Spleen (tissue), 11 donors: ENCODE results near the gene DNHD1. TPM values are rescaled to one million over a fixed set of nuclear protein-coding genes. Genes with fewer than 3 reads are reported as not detected.

Source experiments
- DNase-seq: peaks from one replicate; pipeline ENCODE4 v3.0.0-alpha.2; 2020
- H3K27ac ChIP-seq, 8 donors: fragments of 200-600 bp; sonication (generic) in 7 of 8; 1 replicate in 4 of 8; 2 replicates in 4 of 8; pipeline versions ENCODE4 v1.5.0 to v1.8.0; 2016 to 2021; ENCODE audit warnings: inconsistent platforms in 4 of 8, mild to moderate bottlenecking in 4 of 8, moderate library complexity in 1 of 8
- H3K27me3 ChIP-seq, 7 donors: fragments of 200-600 bp; sonication (generic) in 6 of 7; replicated peaks in 1 of 7; 1 replicate in 4 of 7; 2 replicates in 3 of 7; pipeline versions ENCODE4 v1.5.0 to v1.8.0; 2016 to 2021; ENCODE audit warnings: inconsistent platforms in 3 of 7, mild to moderate bottlenecking in 1 of 7
- H3K36me3 ChIP-seq, 6 donors: fragments of 200-600 bp; sonication (generic) in 5 of 6; 1 replicate in 4 of 6; 2 replicates in 2 of 6; pipeline versions ENCODE4 v1.5.0 to v1.8.0; 2016 to 2021; ENCODE audit warnings: inconsistent platforms in 2 of 6
- H3K4me1 ChIP-seq, 6 donors: fragments of 200-600 bp; sonication (generic) in 5 of 6; 1 replicate in 3 of 6; 2 replicates in 3 of 6; pipeline versions ENCODE4 v1.5.0 to v1.8.0; 2016 to 2021; ENCODE audit warnings: inconsistent platforms in 3 of 6
- H3K4me3 ChIP-seq, 8 donors: fragments of 200-600 bp; sonication (generic) in 7 of 8; 1 replicate in 4 of 8; 2 replicates in 4 of 8; pipeline versions ENCODE4 v1.5.0 to v1.8.0; 2016 to 2021; ENCODE audit warnings: inconsistent platforms in 4 of 8, mild to moderate bottlenecking in 4 of 8, moderate library complexity in 2 of 8
- H3K9me3 ChIP-seq, 8 donors: fragments of 200-600 bp; sonication (generic) in 7 of 8; 1 replicate in 4 of 8; 2 replicates in 4 of 8; pipeline versions ENCODE4 v1.5.0 to v1.8.0; 2016 to 2021; ENCODE audit warnings: inconsistent platforms in 4 of 8
- POLR2A ChIP-seq, 3 donors: fragments of 450-650 bp; IDR thresholded peaks; one replicate each; pipeline ENCODE4 v1.5.1; 2017; ENCODE audit warnings: antibody characterized with exemption in 3 of 3, mild to moderate bottlenecking in 1 of 3
- POLR2AphosphoS5 ChIP-seq, 3 donors: sonication (generic); formaldehyde crosslinking; IDR thresholded peaks; one replicate each; pipeline ENCODE4 v1.5.1; 2017; ENCODE audit warnings: antibody characterized with exemption in 3 of 3
- WGBS, 5 donors: extraction: QIAGEN DNeasy Blood & Tissue Kit in 3 of 5; methylation state at CpG; one replicate each; pipeline versions ENCODE4 v1.1.5 to v1.1.7; 2013 to 2018; 5-methylcytosine and 5-hydroxymethylcytosine counted together
- intact Hi-C: fragments of 100-400 bp; cut with DNase I; formaldehyde crosslinking; loops from one replicate; pipeline ENCODE4 v1.15.0; 2023; ENCODE audit warnings: low total_unique reads
- polyA plus RNA-seq, 3 donors: library from polyadenylated mRNA; stranded (reverse); fragments of 200-250 nt; gene quantifications; one replicate each; pipeline ENCODE4 v1.2.1, GENCODE V29; 2013
- total RNA-seq, 7 donors: library from RNA; depleted of rRNA in 3 of 7; stranded (reverse); fragments of >200 nt in 3 of 7; fragmentation: NEBNext Ultra II Directional in 4 of 7; extraction: Animal tissue kit (Norgen Biotek cat#: 25700) in 4 of 7; gene quantifications; one replicate each; pipeline versions ENCODE4 v1.1.0 to v1.2.1, GENCODE V29; 2016 to 2021
- TF ChIP-seq, protein P1 (sequence below), 11 experiments: fragments of 200-600 bp in 7 of 11; fragments of 450-650 bp in 4 of 11; sonication (generic) in 4 of 11; IDR thresholded peaks in 8 of 11; conservative IDR thresholded peaks in 3 of 11; 1 replicate in 7 of 11; 2 replicates in 4 of 11; pipeline versions ENCODE4 v1.4.0 to v1.8.0; 2016 to 2021; ENCODE audit warnings: antibody characterized with exemption in 11 of 11, inconsistent platforms in 4 of 11, mild to moderate bottlenecking in 1 of 11
- donor health status: healthy with polysubstance abuse.
- donor health status: DM: no; HTN: no; CAD: no; lungs with moderate emphysema.
- donor health status: DM: no; HTN: no; CAD: no.
- donor health status: Bipolar disorder and iron deficiency.
- donor health status: healthy.
- donor health status: DM: no; HTN: no; CAD: no.
- donor health status: DM: yes; HTN: yes; CAD: no.

The DNHD1 gene
- total and polyA plus RNA-seq, 10 donors: 6.0 to 40.7 (median 25.8) TPM

DNA sequence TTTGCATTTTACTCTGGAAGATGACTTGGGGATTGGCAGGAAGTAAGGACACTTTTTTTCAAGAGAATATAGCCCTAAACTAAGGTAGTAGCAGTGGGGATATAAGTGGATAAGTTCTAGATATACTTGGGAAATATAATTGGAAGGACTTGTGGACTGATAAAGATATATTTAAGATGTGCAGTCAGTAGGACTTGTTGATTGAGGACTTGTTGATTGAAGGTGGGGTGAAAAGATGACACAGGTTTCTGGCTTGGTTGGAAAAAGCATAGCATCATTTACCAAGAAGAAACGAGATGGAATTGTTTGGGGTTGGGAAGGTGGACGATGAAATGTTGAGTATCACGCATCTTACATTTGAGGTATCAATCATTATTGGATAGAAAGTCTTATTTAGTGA is 116.4 kb downstream of the DNHD1 start:
- intact Hi-C loops: no loop called here
- Histone ChIP-seq H3K9me3 (no peaks in the 10 kb centered on the region), H3K4me1 (peaks cover 35 to 94% (median 66%) of the 10 kb centered on the region in 6 donors), H3K4me3 (peak overlapping the region in 1 of 8 donors; percentile 92), H3K27me3 (no peaks in the 10 kb centered on the region), H3K27ac (peak overlapping the region; percentile 92 to 100 (median 98)), H3K36me3 (peaks cover 9 to 69% (median 55%) of the 10 kb centered on the region in 6 donors)
- DNase-seq: no peak
- WGBS, 5 donors: 92 to 97% (median 95%) methylated on average over 3 of the region's 3 CpGs
- TF ChIP-seq POLR2A (IDR thresholded peaks at IDR 0.05) (no peak), POLR2AphosphoS5 (IDR thresholded peaks at IDR 0.05) (no peak)
- TF ChIP-seq, protein P1, sequence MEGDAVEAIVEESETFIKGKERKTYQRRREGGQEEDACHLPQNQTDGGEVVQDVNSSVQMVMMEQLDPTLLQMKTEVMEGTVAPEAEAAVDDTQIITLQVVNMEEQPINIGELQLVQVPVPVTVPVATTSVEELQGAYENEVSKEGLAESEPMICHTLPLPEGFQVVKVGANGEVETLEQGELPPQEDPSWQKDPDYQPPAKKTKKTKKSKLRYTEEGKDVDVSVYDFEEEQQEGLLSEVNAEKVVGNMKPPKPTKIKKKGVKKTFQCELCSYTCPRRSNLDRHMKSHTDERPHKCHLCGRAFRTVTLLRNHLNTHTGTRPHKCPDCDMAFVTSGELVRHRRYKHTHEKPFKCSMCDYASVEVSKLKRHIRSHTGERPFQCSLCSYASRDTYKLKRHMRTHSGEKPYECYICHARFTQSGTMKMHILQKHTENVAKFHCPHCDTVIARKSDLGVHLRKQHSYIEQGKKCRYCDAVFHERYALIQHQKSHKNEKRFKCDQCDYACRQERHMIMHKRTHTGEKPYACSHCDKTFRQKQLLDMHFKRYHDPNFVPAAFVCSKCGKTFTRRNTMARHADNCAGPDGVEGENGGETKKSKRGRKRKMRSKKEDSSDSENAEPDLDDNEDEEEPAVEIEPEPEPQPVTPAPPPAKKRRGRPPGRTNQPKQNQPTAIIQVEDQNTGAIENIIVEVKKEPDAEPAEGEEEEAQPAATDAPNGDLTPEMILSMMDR (IDR thresholded peaks at IDR 0.05 in 8 of 11, conservative IDR thresholded peaks at IDR 0.05 in 3 of 11): no peak

DNA sequence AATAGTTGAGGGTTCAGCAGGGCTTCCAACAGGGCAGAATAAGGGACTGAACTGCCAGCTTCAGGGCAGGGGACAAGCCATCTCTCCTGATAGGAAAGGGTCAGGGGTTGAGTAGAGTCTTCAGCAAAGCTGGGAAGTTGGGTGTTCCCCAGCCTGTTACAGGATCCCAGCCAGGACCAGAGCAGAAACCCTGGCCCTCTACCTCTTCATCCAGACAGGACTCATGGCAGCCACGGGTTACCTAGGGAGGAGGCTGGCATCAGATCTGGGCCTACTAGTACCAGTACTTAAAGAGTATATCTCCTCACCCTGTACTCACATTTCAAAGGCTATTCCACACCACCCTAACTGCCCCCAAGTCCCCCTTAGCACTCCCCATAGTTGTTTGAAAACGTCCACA is 117.4 kb downstream of the DNHD1 start:
- H3K27ac ChIP-seq: peak overlapping the region in 3 of 8 donors; percentile 17 to 99 (median 98)
- 88 to 95% (median 93%) methylated on average over 2 of the region's 2 CpGs for WGBS, 5 donors
- no peak overlapping the region for H3K4me3 ChIP-seq
- peaks cover 8 to 59% (median 46%) of the 10 kb centered on the region in 6 donors for H3K36me3 ChIP-seq
- TF ChIP-seq POLR2AphosphoS5 (IDR thresholded peaks at IDR 0.05): no peak
- TF ChIP-seq, protein P1 (IDR thresholded peaks at IDR 0.05 in 8 of 11, conservative IDR thresholded peaks at IDR 0.05 in 3 of 11): no peak
- TF ChIP-seq POLR2A (IDR thresholded peaks at IDR 0.05): no peak
- H3K9me3 ChIP-seq: no peaks in the 10 kb centered on the region
- no peak for DNase-seq
- H3K27me3 ChIP-seq: no peaks in the 10 kb centered on the region
- intact Hi-C loops: no loop called here
- H3K4me1 ChIP-seq: peaks cover 36 to 88% (median 62%) of the 10 kb centered on the region in 6 donors

DNA sequence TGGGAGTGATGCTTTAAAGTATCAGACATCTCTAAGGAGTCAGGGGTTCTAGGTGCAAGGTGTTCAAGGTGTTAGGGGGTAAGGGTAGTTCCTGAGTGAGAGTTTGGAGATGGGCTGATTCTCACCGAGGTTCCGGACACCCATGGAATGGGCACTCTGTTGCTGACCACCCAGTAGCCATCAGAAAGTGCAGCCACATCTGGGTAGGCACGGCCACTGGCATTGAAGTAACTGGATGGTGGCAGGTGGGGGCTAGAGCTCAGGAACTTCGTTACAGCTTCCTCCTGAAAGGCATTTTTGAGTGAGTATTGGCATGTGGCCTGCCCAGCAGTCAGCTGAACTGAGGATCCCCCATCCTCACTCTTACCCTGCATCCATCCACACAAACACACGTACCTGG is 118.0 kb downstream of the DNHD1 start:
- 91 to 99% (median 96%) methylated on average over 5 of the region's 5 CpGs for WGBS, 5 donors
- Histone ChIP-seq H3K4me3 (no peak overlapping the region), H3K36me3 (peaks cover 5 to 53% (median 40%) of the 10 kb centered on the region in 6 donors), H3K4me1 (peaks cover 40 to 88% (median 62%) of the 10 kb centered on the region in 6 donors), H3K9me3 (no peaks in the 10 kb centered on the region), H3K27me3 (no peaks in the 10 kb centered on the region), H3K27ac (peak overlapping the region in 2 of 8 donors; percentile 7 to 99)
- intact Hi-C loops: no loop called here
- TF ChIP-seq POLR2A (IDR thresholded peaks at IDR 0.05) (no peak), POLR2AphosphoS5 (IDR thresholded peaks at IDR 0.05) (no peak)
- TF ChIP-seq, protein P1 (IDR thresholded peaks at IDR 0.05 in 8 of 11, conservative IDR thresholded peaks at IDR 0.05 in 3 of 11): no peak
- no peak for DNase-seq

DNA sequence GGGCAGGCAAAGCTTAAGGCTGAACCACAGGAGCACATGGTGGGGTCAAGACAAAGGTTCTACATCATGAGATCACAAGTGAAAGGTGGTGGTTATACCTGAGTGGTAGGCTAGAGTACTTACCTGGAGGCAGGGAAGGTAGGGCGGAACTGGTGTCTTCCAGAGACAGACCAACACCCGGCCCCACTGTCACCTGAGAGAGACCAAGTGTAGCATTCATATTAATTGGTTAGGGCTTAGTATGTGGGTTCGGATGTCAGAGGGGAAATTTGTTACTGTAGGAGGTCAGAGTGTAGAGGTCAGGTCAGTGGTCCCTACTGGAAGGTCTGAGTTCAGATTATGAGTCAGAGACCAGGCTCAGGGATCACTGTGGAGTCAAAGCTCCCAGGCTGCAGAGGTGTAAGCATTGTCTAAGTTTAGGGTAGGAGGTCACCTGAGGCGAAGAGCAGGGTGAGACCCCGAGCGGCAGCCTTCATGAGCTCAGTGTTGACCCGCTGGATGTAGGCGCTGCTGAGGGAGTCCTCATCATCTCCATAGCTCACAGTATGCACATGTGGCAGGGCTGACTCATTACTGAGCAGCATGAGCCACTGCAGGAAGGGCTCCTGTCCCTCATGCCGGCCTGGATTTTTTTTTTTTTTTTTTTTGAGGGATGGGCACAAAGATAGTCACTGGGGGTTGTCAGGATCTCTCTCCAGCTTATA is 119.0 kb downstream of the DNHD1 start:
- Histone ChIP-seq H3K27ac (peak overlapping the region in 2 of 8 donors; percentile 94 to 96), H3K27me3 (no peaks in the 10 kb centered on the region), H3K4me3 (no peak overlapping the region), H3K4me1 (peaks cover 34 to 88% (median 53%) of the 10 kb centered on the region in 6 donors), H3K36me3 (peaks cover 0 to 44% (median 30%) of the 10 kb centered on the region in 6 donors), H3K9me3 (no peaks in the 10 kb centered on the region)
- DNase-seq: peak; percentile 58
- intact Hi-C loops: no loop called here
- WGBS, 5 donors: 91 to 99% (median 95%) methylated on average over 9 of the region's 9 CpGs
- TF ChIP-seq POLR2A (IDR thresholded peaks at IDR 0.05) (no peak), POLR2AphosphoS5 (IDR thresholded peaks at IDR 0.05) (no peak)
- TF ChIP-seq, protein P1 (IDR thresholded peaks at IDR 0.05 in 8 of 11, conservative IDR thresholded peaks at IDR 0.05 in 3 of 11): no peak
